Measurements from ENCODE around the gene TAF3.

GRCh38 chr10:7832060-7832459 is 13.8 kb downstream of the TAF3 start:
- TF ChIP-seq, protein P1, sequence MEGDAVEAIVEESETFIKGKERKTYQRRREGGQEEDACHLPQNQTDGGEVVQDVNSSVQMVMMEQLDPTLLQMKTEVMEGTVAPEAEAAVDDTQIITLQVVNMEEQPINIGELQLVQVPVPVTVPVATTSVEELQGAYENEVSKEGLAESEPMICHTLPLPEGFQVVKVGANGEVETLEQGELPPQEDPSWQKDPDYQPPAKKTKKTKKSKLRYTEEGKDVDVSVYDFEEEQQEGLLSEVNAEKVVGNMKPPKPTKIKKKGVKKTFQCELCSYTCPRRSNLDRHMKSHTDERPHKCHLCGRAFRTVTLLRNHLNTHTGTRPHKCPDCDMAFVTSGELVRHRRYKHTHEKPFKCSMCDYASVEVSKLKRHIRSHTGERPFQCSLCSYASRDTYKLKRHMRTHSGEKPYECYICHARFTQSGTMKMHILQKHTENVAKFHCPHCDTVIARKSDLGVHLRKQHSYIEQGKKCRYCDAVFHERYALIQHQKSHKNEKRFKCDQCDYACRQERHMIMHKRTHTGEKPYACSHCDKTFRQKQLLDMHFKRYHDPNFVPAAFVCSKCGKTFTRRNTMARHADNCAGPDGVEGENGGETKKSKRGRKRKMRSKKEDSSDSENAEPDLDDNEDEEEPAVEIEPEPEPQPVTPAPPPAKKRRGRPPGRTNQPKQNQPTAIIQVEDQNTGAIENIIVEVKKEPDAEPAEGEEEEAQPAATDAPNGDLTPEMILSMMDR (IDR thresholded peaks at IDR 0.05), result no peak
- no peak for TF ChIP-seq POLR2AphosphoS5 (IDR thresholded peaks at IDR 0.05; ENCODE audit: low read depth, low read length)

All from Panc1 (cell line).